Loucy (cell line): ENCODE results near the gene TMEM119.

Experiments
- H2AFZ ChIP-seq: fragments of 200-600 bp; sonication (generic); 2 replicates; pipeline ENCODE4 v1.6.0; 2016; ENCODE audit warnings: antibody characterized with exemption, mild to moderate bottlenecking, low read length, moderate library complexity
- H3F3A ChIP-seq: fragments of 200-600 bp; 2 replicates; pipeline ENCODE4 v1.6.0; 2016; ENCODE audit warnings: antibody characterized with exemption, low read depth, mild to moderate bottlenecking
- H3K27me3 ChIP-seq: fragments of 200-600 bp; sonication (generic); 2 replicates; pipeline ENCODE4 v1.6.1; 2014; ENCODE audit warnings: low read length, mild to moderate bottlenecking; ENCODE audit not compliant: insufficient read depth, poor library complexity, severe bottlenecking
- H3K36me3 ChIP-seq: fragments of 200-600 bp; sonication (generic); 2 replicates; pipeline ENCODE4 v1.6.1; 2016; ENCODE audit warnings: low read length; ENCODE audit not compliant: insufficient read depth
- H3K4me1 ChIP-seq: fragments of 200-600 bp; sonication (generic); 2 replicates; pipeline ENCODE4 v1.5.1; 2014; ENCODE audit warnings: low read length, mild to moderate bottlenecking; ENCODE audit not compliant: insufficient read depth, poor library complexity, severe bottlenecking
- H3K4me2 ChIP-seq: fragments of 200-600 bp; sonication (generic); 2 replicates; pipeline ENCODE4 v1.6.0; 2014; ENCODE audit warnings: antibody characterized with exemption, low read length, low read depth, mild to moderate bottlenecking; ENCODE audit not compliant: poor library complexity, severe bottlenecking
- H3K4me3 ChIP-seq: fragments of 200-600 bp; sonication (generic); 2 replicates; pipeline ENCODE4 v1.5.1; 2014; ENCODE audit warnings: low read length, mild to moderate bottlenecking, mixed read lengths; ENCODE audit not compliant: poor library complexity, severe bottlenecking
- H3K79me2 ChIP-seq: fragments of 200-600 bp; sonication (generic); 2 replicates; pipeline ENCODE4 v1.6.1; 2014; ENCODE audit warnings: low read length; ENCODE audit not compliant: insufficient read depth
- H3K9ac ChIP-seq: fragments of 200-600 bp; sonication (generic); 2 replicates; pipeline ENCODE4 v1.6.0; 2014; ENCODE audit warnings: mild to moderate bottlenecking, low read depth, low read length, moderate library complexity; ENCODE audit not compliant: poor library complexity, severe bottlenecking
- H3K9me2 ChIP-seq: fragments of 200-600 bp; sonication (generic); replicated peaks from 2 replicates; pipeline ENCODE4 v1.6.1; 2016; ENCODE audit warnings: low read depth, low read length, mixed read lengths
- H3K9me3 ChIP-seq: fragments of 200-600 bp; sonication (generic); 2 replicates; pipeline ENCODE4 v1.6.1; 2014; ENCODE audit warnings: mild to moderate bottlenecking, antibody characterized with exemption, low read length, low read depth; ENCODE audit not compliant: insufficient read depth
- H4K20me1 ChIP-seq: fragments of 200-600 bp; sonication (generic); 2 replicates; pipeline ENCODE4 v1.6.0; 2014; ENCODE audit warnings: antibody characterized with exemption, low read length, mild to moderate bottlenecking; ENCODE audit not compliant: insufficient read depth, poor library complexity, severe bottlenecking
- CTCF ChIP-seq: fragments of 200-600 bp; sonication (generic); conservative IDR thresholded peaks from 2 replicates; pipeline ENCODE4 v1.5.1; 2014; ENCODE audit warnings: mild to moderate bottlenecking, antibody characterized with exemption, low read length
- EZH2phosphoT487 ChIP-seq: fragments of 200-600 bp; IDR thresholded peaks from 2 replicates; pipeline ENCODE4 v1.6.1; 2018; ENCODE audit warnings: antibody characterized with exemption, mild to moderate bottlenecking, moderate library complexity, borderline replicate concordance

TMEM119 gene

GRCh38 chr12:108622921-108623514, 25.1 kb upstream of the TMEM119 start:
- Histone ChIP-seq H4K20me1 (no peaks in the 10 kb centered on the region), H3K9me3 (no peaks in the 10 kb centered on the region), H3K4me3 (no peak overlapping the region), H3K4me1 (peaks cover 9% of the 10 kb centered on the region), H3F3A (no peaks in the 10 kb centered on the region), H3K4me2 (no peak overlapping the region), H3K79me2 (no peaks in the 10 kb centered on the region), H2AFZ (no peak overlapping the region), H3K9ac (no peak overlapping the region), H3K36me3 (no peaks in the 10 kb centered on the region), H3K9me2 (no peaks in the 10 kb centered on the region), H3K27me3 (no peaks in the 10 kb centered on the region)
- TF ChIP-seq CTCF = no peak
- TF ChIP-seq EZH2phosphoT487 = no peak

- Histone ChIP-seq H3K4me2 (no peak overlapping the region), H3K9me3 (no peaks in the 10 kb centered on the region), H3K9ac (no peak overlapping the region), H2AFZ (no peak overlapping the region), H3F3A (no peaks in the 10 kb centered on the region), H4K20me1 (no peaks in the 10 kb centered on the region), H3K4me1 (peaks cover 12% of the 10 kb centered on the region), H3K4me3 (no peak overlapping the region), H3K27me3 (no peaks in the 10 kb centered on the region), H3K9me2 (no peaks in the 10 kb centered on the region), H3K79me2 (no peaks in the 10 kb centered on the region), H3K36me3 (no peaks in the 10 kb centered on the region)
- no peak for TF ChIP-seq EZH2phosphoT487
- TF ChIP-seq CTCF = no peak
These were observed 24.5 kb upstream of the TMEM119 start for GRCh38 chr12:108622421-108622820.

- no peaks in the 10 kb centered on the region for H3K79me2 ChIP-seq
- H3K9ac ChIP-seq = no peak overlapping the region
- H3K4me2 ChIP-seq = no peak overlapping the region
- H3K9me2 ChIP-seq = no peaks in the 10 kb centered on the region
- H3F3A ChIP-seq = no peaks in the 10 kb centered on the region
- TF ChIP-seq CTCF = no peak
- no peak for TF ChIP-seq EZH2phosphoT487
- H3K9me3 ChIP-seq = no peaks in the 10 kb centered on the region
- no peak overlapping the region for H3K4me3 ChIP-seq
- peaks cover 23% of the 10 kb centered on the region for H3K4me1 ChIP-seq
- no peak overlapping the region for H2AFZ ChIP-seq
- no peaks in the 10 kb centered on the region for H3K36me3 ChIP-seq
- no peaks in the 10 kb centered on the region for H3K27me3 ChIP-seq
- H4K20me1 ChIP-seq = no peaks in the 10 kb centered on the region
These were observed 23.3 kb upstream of the TMEM119 start for GRCh38 chr12:108621161-108621560.
